Femur (tissue), 1 donor: ENCODE results near the gene SOS1.

ENCODE experiments used
- DNase-seq: peaks from one replicate; pipeline ENCODE4 v3.0.0-alpha.2; 2017

The SOS1 gene

GRCh38 chr2:39018638-39019037 is 102.2 kb downstream of the SOS1 start:
- no peak for DNase-seq

DNA sequence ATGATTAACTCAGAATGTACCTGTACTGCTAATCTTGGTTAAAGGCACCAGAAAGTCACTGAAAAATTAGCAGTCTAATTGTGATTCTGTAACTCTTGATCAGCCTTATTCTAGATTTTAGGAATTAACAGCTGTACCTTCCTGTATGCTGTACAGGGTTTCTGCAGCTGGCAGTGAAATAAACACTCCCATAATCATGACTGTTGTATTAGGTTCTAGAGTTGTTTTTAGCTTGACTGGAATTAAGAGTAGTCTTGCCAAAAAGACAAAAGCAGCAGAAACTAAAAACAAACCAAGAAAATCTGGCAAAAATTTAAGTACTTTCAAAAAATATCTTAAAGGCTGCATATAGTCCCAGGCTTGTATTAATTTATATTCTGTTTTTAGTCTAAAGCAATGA is 103.5 kb downstream of the SOS1 start:
- DNase-seq, result no peak

- DNase-seq, result no peak
Observed at GRCh38 chr2:39015424-39015823, 105.4 kb downstream of the SOS1 start.

DNA sequence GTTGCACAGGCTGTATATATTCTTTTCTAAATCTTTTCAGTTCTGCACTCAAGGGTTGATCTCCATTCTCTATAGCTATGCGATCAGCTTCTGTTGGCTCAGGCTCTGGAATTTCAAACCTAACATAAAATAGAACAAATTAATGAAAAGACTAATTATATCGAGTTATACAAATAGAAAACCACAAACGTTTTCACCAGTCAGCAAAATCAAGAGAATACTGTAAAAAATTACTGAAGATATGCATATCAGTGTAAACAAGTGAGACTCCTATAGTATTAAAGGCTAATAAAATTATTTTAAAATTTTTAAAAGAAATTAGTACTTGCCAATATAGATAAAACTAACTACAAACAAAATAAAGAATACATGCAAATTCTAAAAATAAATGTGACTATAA is 107.0 kb downstream of the SOS1 start:
- no peak for DNase-seq

- no peak for DNase-seq
Observed at GRCh38 chr2:39008665-39009064, 112.2 kb downstream of the SOS1 start.

- no peak for DNase-seq
Observed at GRCh38 chr2:39007875-39008504, 112.9 kb downstream of the SOS1 start.

DNA sequence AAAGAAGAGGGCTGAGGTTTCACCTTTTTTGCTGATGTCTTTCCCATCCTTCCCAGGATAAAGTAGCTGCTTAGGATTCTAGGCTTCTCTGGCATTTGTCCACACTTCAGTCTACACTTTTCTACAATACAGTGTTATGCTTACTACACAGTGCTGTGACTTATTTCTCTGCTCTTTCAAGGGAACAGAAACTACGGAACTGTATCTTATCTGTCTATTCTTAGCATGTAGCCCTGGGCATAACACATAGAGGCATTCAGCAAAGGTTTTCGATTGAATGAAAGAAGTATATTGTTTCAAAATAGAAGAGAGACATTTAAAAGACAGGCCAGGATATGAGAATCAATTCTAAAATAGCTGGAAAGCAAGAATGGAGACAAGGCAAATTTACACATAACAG is 120.3 kb downstream of the SOS1 start:
- DNase-seq, result no peak

DNA sequence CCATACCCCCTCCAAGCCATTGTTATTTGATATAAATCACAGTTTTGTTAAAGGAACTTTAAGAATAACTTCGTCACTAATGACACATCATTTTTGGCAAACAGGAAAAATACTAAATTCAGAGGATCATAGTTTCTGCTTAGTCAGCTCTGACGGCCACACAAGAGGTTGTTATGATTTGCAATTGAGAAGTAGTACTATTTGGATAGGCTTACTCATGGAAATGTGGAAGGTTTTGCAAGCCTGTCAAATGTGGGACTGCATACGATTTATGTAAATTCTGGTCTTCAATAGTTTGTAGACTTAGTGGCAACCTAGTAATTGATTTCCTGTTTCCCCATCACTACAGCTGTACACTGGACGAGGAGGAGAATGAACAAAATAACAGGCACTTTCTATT is 123.1 kb downstream of the SOS1 start:
- DNase-seq, result peak; percentile 25

GRCh38 chr2:38991899-38992298 is 129.0 kb downstream of the SOS1 start:
- DNase-seq, result no peak

DNA sequence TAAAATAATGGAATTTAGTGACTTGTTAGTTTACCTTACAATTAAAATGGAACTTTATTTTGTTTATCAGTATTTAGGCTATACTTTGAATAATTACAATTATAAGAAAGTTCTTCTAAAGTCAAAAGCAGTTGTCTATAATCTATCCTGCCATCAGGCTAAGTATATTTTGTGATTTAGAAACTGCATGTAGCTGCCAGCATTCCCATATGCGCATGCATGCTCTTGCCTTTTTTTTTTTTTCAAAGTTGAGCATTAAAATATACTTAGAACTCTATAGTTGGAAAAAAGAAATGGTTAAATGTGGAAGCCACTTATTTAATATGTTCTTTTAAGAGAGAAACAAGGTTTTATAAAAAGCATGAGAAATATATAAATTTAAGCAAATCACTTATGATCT is 132.1 kb downstream of the SOS1 start:
- DNase-seq, result no peak

DNA sequence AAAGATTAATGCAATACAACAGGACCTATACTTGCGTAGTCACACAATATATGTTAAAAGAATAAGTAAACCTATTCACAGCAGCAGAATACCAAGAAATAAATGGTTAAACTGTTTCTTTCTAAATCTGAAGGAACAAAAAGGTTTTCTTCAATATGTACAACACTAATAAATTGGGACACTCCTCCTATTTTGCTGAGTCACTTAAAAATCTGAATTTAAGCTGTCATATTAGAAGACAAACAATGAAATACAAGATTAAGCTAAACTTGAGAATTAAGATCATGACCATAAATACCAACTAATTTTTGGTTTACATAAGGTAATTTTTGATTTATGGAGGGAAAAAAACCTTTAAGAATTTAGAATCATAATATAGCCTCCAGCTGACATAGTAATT is 138.4 kb downstream of the SOS1 start:
- no peak for DNase-seq

- no peak for DNase-seq
Observed at GRCh38 chr2:38981670-38982357, 139.0 kb downstream of the SOS1 start.

- no peak for DNase-seq
Observed at GRCh38 chr2:38981003-38981669, 139.7 kb downstream of the SOS1 start.

GRCh38 chr2:38978908-38979307 is 141.9 kb downstream of the SOS1 start:
- no peak for DNase-seq

DNA sequence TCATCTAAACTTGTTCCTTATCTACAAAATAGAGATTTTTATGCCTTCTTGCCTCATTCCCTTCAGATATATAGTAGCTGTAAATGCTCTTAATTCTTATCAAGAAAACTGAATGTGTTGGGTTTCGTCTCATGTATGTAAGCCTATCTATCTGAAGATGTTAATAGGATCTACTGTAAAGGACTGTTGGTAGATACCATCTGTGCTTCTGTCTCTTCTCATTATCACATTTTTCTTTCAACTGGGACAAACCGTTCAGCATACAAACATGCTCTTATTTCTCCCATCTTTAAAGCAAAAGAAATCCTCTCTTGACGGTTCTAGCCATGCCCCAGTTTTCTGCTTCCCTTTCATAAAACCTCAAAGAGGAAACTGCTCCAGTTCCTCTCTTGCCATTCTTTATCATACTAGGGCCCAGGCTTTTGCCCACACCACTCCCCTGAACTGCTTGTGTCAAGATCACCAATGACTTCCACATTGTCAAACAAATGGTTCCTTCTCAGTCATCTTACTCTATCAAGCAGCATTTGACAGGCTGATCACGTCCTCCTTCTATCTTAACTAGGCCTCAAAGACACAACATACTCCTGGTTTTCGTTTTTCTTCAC is 142.5 kb downstream of the SOS1 start:
- no peak for DNase-seq

GRCh38 chr2:38977047-38977446 is 143.8 kb downstream of the SOS1 start:
- no peak for DNase-seq

DNA sequence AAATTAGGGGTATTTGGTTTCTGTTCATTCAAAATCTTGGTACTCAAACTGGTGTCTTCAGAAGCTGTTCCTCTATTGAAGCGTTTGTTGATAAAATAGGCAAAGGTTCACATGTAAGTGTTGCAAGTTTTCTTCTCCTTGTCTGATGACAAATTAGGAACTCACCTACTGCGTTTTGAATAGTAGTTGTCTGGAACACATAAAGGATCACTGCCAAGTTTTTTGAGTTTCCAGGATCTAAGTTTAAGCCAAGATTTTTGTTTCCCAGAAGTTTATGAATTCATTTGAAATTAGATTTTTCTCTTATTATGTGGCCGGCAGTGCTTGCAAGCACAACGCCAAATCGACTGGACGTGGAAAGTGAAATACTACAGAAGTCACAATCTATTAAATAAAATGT is 145.8 kb downstream of the SOS1 start:
- DNase-seq, result no peak

GRCh38 chr2:38973266-38973665 is 147.6 kb downstream of the SOS1 start:
- no peak for DNase-seq

- no peak for DNase-seq
Observed at GRCh38 chr2:38971377-38971776, 149.5 kb downstream of the SOS1 start.

DNA sequence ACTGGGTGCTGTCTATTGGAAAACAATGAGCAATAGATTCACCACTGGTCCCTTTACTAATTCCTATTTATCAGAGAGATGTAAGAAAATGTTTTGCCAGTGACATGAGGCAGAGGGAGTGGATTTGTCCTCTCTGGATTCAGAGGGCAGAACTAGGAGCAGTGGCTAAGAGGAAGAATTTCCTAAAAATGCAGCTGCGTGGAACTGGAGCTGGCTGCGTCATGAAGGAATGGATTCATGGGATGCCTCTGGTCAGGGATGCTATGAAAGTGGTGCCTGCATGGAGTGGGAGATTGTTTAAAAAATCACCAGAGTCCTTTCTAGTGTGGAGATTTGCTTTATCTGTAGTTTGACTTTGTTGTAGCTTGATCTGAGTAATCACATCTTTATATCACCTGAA is 152.8 kb downstream of the SOS1 start:
- no peak for DNase-seq

- DNase-seq, result no peak
Observed at GRCh38 chr2:38966678-38967077, 154.2 kb downstream of the SOS1 start.

DNA sequence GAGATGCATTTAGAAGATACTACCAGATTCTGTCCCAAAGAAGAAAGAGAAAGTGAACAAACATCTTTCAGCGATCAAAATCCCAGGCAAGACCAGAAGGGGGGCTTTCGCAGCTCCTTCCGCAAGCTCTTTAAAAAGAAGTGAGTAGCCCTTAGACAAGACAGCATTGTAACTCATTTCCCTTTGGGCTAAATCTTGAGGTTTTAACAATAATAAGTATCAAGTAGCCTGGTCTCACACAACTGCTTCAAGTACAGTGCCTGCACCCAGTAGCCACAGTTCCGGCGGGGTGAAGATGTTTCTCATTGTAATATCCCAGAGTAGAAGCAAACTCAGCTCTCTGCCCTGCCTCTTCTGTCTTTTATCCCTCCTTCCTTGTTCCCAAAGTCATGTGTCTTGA is 154.8 kb downstream of the SOS1 start:
- no peak for DNase-seq

- no peak for DNase-seq
Observed at GRCh38 chr2:38960609-38961320, 160.1 kb downstream of the SOS1 start.
